SK-N-SH (cell line): ENCODE measurements around the gene ZNF286A. TPM values are rescaled to one million over a fixed set of nuclear protein-coding genes. Genes with fewer than 3 reads are reported as not detected.

Source experiments
- CTCF ChIA-PET: fragments of 300-600, 350-600 bp; formaldehyde crosslinking; extraction: SDS; loops from one replicate; lab custom pipeline; 2021; lab: Yijun Ruan, JAX
- POLR2A ChIA-PET: fragments of 350-600 bp; sonication (Branson Sonifier 250); formaldehyde crosslinking; extraction: SDS; loops from one replicate; lab custom pipeline; 2020; ENCODE audit warnings: antibody characterized with exemption, inconsistent platforms; lab: Yijun Ruan, JAX
- DNase-seq: peaks from one replicate; pipeline ENCODE4 v3.0.0; 2012
- H2AFZ ChIP-seq: fragments of 200-600 bp; sonication (generic); 2 replicates; pipeline ENCODE4 v1.8.1; 2016; ENCODE audit warnings: antibody characterized with exemption, mild to moderate bottlenecking, low read depth
- H3F3A ChIP-seq: fragments of 200-600 bp; sonication (generic); replicated peaks from 2 replicates; pipeline ENCODE3; 2016; ENCODE audit warnings: antibody characterized with exemption, mild to moderate bottlenecking; ENCODE audit not compliant: insufficient read depth
- H3K27ac ChIP-seq, 2 experiments: fragments of 200-500 bp in 1 of 2; fragments of 200-600 bp in 1 of 2; sonication (Bioruptor generic) in 1 of 2; sonication (generic), shearing (Covaris generic) in 1 of 2; 2 replicates each; pipeline versions ENCODE4 v1.5.1 to v1.6.1; 2014 to 2016; ENCODE audit warnings: low read depth in 2 of 2, inconsistent platforms in 1 of 2, low read length in 1 of 2, mild to moderate bottlenecking in 1 of 2, mixed read lengths in 1 of 2
- H3K27me3 ChIP-seq: fragments of 200-600 bp; sonication (generic), shearing (Covaris generic); 2 replicates; pipeline ENCODE4 v1.6.1; 2016; ENCODE audit warnings: mixed run types; ENCODE audit not compliant: insufficient read depth
- H3K36me3 ChIP-seq, 2 experiments: fragments of 200-500 bp in 1 of 2; fragments of 200-600 bp in 1 of 2; sonication (Bioruptor generic) in 1 of 2; sonication (generic) in 1 of 2; replicated peaks in 1 of 2; 2 replicates each; pipeline versions ENCODE3 to v1.5.1; 2014 to 2016; ENCODE audit warnings: low read length in 1 of 2, mild to moderate bottlenecking in 1 of 2; ENCODE audit not compliant: insufficient read depth in 2 of 2, control insufficient read depth in 1 of 2
- H3K4me1 ChIP-seq, 2 experiments: fragments of 200-500 bp in 1 of 2; fragments of 200-600 bp in 1 of 2; sonication (Bioruptor generic) in 1 of 2; sonication (generic), shearing (Covaris generic) in 1 of 2; 2 replicates each; pipeline versions ENCODE4 v1.5.1 to v1.6.1; 2014 to 2016; ENCODE audit warnings: low read depth in 1 of 2, low read length in 1 of 2, mixed run types in 1 of 2; ENCODE audit not compliant: insufficient read depth in 2 of 2, control insufficient read depth in 1 of 2
- H3K4me2 ChIP-seq: fragments of 200-600 bp; sonication (generic), shearing (Covaris generic); 2 replicates; pipeline ENCODE4 v1.6.1; 2017; ENCODE audit warnings: mixed run types
- H3K4me3 ChIP-seq, 2 experiments: fragments of 200-500 bp in 1 of 2; fragments of 200-600 bp in 1 of 2; sonication (Bioruptor generic) in 1 of 2; sonication (generic), shearing (Covaris generic) in 1 of 2; 2 replicates each; pipeline versions ENCODE4 v1.5.1 to v1.8.1; 2014 to 2016; ENCODE audit warnings: low read depth in 2 of 2, inconsistent platforms in 1 of 2, low read length in 1 of 2, mild to moderate bottlenecking in 1 of 2, mixed read lengths in 1 of 2, moderate library complexity in 1 of 2
- H3K79me2 ChIP-seq: fragments of 200-600 bp; sonication (generic); 2 replicates; pipeline ENCODE4 v1.8.1; 2017; ENCODE audit warnings: mild to moderate bottlenecking; ENCODE audit not compliant: insufficient read depth
- H3K9ac ChIP-seq: fragments of 200-600 bp; sonication (generic); 2 replicates; pipeline ENCODE4 v1.6.1; 2017; ENCODE audit warnings: mixed run types
- H3K9me2 ChIP-seq: fragments of 200-600 bp; sonication (generic); 2 replicates; pipeline ENCODE4 v1.6.1; 2017; ENCODE audit warnings: mixed run types
- H3K9me3 ChIP-seq: fragments of 200-600 bp; sonication (generic); 2 replicates; pipeline ENCODE4 v1.6.1; 2017; ENCODE audit warnings: mixed run types, mild to moderate bottlenecking, moderate library complexity
- H4K20me1 ChIP-seq: fragments of 200-600 bp; sonication (generic); 2 replicates; pipeline ENCODE4 v1.6.1; 2017; ENCODE audit warnings: mild to moderate bottlenecking, mixed run types; ENCODE audit not compliant: insufficient read depth
- CHD2 ChIP-seq: fragments of 150-350 bp; IDR thresholded peaks from 2 replicates; pipeline ENCODE4 v1.6.1; 2018; ENCODE audit warnings: low read length; ENCODE audit not compliant: partially characterized antibody
- GATA2 ChIP-seq: sonication (generic); formaldehyde crosslinking; IDR thresholded peaks from 2 replicates; pipeline ENCODE4 v1.5.0; 2020; ENCODE audit warnings: mild to moderate bottlenecking, missing genetic modification reagents
- MXI1 ChIP-seq: IDR thresholded peaks from 2 replicates; pipeline ENCODE4 v1.6.1; 2012; ENCODE audit warnings: mild to moderate bottlenecking, low read depth, low read length, improper control_type of control experiment
- NFIC ChIP-seq: IDR thresholded peaks from 2 replicates; pipeline ENCODE4 v1.4.0; 2012; ENCODE audit warnings: borderline replicate concordance
- NRF1 ChIP-seq: IDR thresholded peaks from 2 replicates; pipeline ENCODE4 v1.6.1; 2012; ENCODE audit warnings: low read depth, mild to moderate bottlenecking, low read length
- POLR2AphosphoS5 ChIP-seq: IDR thresholded peaks from 2 replicates; pipeline ENCODE4 v1.6.1; 2012; ENCODE audit warnings: low read depth, low read length
- RFX5 ChIP-seq: IDR thresholded peaks from 2 replicates; pipeline ENCODE4 v1.6.1; 2012; ENCODE audit warnings: mild to moderate bottlenecking, improper control_type of control experiment, low read length
- TCF12 ChIP-seq: IDR thresholded peaks from 2 replicates; pipeline ENCODE4 v1.4.0; 2012
- YY1 ChIP-seq: IDR thresholded peaks from 2 replicates; pipeline ENCODE4 v1.4.0; 2012; ENCODE audit warnings: low read depth, mild to moderate bottlenecking
- WGBS: methylation state at CpG from one replicate; pipeline ENCODE4 v1.1.6; 2017; ENCODE audit warnings: low lambda C conversion rate; 5-methylcytosine and 5-hydroxymethylcytosine counted together
- polyA plus RNA-seq, 3 experiments: library from polyadenylated mRNA; depleted of rRNA; stranded (reverse); fragments of >200 nt; gene quantifications; 2 replicates each; pipeline ENCODE4 v1.2.3, GENCODE V29; 2012
- TF ChIP-seq, protein P1 (sequence below): IDR thresholded peaks from 2 replicates; pipeline ENCODE4 v1.6.1; 2012; ENCODE audit warnings: mild to moderate bottlenecking, low read depth, low read length, moderate library complexity

ZNF286A gene
- polyA plus RNA-seq, 1 of the 3 experiments (the other 2 are of a cell fraction): 16.5 TPM

DNA sequence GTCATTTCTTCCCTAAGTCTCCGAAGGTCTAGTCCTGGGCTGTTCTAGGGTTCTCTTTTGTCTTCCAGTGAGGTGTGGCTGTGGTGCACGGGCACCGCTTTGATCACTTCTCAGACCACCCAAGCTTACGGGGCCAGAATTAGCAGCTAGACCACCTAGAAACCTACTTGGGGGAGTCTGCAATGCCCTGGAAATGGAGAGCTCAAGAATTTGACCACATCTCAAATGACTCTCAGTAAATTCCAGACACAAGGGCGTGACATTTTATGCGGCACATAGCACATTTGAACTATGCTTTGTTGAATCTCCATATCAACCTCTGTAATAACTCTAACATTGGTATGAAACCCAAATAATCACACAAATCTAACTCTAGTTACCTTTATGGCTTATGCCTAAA is 40.3 kb upstream of the ZNF286A start:
- TF ChIP-seq NRF1: no peak
- no peak for TF ChIP-seq TCF12
- TF ChIP-seq YY1: no peak
- H3K9me3 ChIP-seq: no peaks in the 10 kb centered on the region
- H3K9ac ChIP-seq: no peak overlapping the region
- H3K79me2 ChIP-seq: no peaks in the 10 kb centered on the region
- no peak for DNase-seq
- no peaks in the 10 kb centered on the region for H3F3A ChIP-seq
- WGBS: 97% methylated on average over 6 of the region's 6 CpGs
- peaks cover 0 to 9% of the 10 kb centered on the region in 2 experiments; a peak in 1 of 4 replicates for H3K4me1 ChIP-seq
- H3K9me2 ChIP-seq: no peaks in the 10 kb centered on the region
- H3K27ac ChIP-seq: no peak overlapping the region
- no peaks in the 10 kb centered on the region for H3K27me3 ChIP-seq
- CTCF ChIA-PET: no interaction called here
- peaks cover 3 to 28% of the 10 kb centered on the region in 2 experiments for H3K36me3 ChIP-seq
- H3K4me2 ChIP-seq: no peak overlapping the region
- H2AFZ ChIP-seq: no peak overlapping the region
- no peaks in the 10 kb centered on the region for H4K20me1 ChIP-seq
- POLR2A ChIA-PET: no interaction called here
- H3K4me3 ChIP-seq: no peak overlapping the region

DNA sequence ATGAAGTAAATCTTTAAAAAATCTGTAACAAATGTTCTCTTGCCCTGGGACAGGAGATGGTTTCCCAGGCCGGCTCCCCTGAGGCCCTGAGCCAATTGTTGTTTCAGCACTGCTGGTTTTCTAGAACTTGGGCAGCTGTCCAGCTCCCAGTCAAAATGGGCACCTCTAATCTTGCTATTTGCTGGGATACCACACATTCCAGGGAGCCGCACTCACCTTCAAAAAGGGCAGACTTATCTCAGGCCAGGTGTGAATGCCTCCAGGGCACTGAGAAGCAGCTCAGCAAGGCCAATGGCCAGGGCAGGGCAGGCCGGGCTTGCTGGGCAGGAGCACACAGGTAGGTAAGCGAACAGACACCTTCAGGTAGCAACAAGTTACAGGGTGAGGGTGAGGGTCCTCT is 39.9 kb upstream of the ZNF286A start:
- H2AFZ ChIP-seq: no peak overlapping the region
- POLR2A ChIA-PET: no interaction called here
- CTCF ChIA-PET: no interaction called here
- H3K27ac ChIP-seq: no peak overlapping the region
- H3K4me1 ChIP-seq: peaks cover 0 to 9% of the 10 kb centered on the region in 2 experiments; a peak in 1 of 4 replicates
- DNase-seq: no peak
- H3K4me3 ChIP-seq: no peak overlapping the region
- no peak overlapping the region for H3K4me2 ChIP-seq
- H3K36me3 ChIP-seq: peaks cover 3 to 28% of the 10 kb centered on the region in 2 experiments
- H3K9me2 ChIP-seq: no peaks in the 10 kb centered on the region
- H3K9me3 ChIP-seq: no peaks in the 10 kb centered on the region
- no peaks in the 10 kb centered on the region for H3K79me2 ChIP-seq
- no peak for TF ChIP-seq MXI1
- TF ChIP-seq GATA2 (CRISPR knock-in tag): no peak
- peak; percentile 7; the same call in 1 of the 2 replicates for TF ChIP-seq NFIC
- TF ChIP-seq, protein P1, sequence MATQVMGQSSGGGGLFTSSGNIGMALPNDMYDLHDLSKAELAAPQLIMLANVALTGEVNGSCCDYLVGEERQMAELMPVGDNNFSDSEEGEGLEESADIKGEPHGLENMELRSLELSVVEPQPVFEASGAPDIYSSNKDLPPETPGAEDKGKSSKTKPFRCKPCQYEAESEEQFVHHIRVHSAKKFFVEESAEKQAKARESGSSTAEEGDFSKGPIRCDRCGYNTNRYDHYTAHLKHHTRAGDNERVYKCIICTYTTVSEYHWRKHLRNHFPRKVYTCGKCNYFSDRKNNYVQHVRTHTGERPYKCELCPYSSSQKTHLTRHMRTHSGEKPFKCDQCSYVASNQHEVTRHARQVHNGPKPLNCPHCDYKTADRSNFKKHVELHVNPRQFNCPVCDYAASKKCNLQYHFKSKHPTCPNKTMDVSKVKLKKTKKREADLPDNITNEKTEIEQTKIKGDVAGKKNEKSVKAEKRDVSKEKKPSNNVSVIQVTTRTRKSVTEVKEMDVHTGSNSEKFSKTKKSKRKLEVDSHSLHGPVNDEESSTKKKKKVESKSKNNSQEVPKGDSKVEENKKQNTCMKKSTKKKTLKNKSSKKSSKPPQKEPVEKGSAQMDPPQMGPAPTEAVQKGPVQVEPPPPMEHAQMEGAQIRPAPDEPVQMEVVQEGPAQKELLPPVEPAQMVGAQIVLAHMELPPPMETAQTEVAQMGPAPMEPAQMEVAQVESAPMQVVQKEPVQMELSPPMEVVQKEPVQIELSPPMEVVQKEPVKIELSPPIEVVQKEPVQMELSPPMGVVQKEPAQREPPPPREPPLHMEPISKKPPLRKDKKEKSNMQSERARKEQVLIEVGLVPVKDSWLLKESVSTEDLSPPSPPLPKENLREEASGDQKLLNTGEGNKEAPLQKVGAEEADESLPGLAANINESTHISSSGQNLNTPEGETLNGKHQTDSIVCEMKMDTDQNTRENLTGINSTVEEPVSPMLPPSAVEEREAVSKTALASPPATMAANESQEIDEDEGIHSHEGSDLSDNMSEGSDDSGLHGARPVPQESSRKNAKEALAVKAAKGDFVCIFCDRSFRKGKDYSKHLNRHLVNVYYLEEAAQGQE: 0 out of 2 replicates have a peak, but pooled peaks have one; percentile 31
- H3K9ac ChIP-seq: no peak overlapping the region
- H3K27me3 ChIP-seq: no peaks in the 10 kb centered on the region
- 91% methylated on average over 3 of the region's 4 CpGs for WGBS
- H4K20me1 ChIP-seq: no peaks in the 10 kb centered on the region
- no peaks in the 10 kb centered on the region for H3F3A ChIP-seq

DNA sequence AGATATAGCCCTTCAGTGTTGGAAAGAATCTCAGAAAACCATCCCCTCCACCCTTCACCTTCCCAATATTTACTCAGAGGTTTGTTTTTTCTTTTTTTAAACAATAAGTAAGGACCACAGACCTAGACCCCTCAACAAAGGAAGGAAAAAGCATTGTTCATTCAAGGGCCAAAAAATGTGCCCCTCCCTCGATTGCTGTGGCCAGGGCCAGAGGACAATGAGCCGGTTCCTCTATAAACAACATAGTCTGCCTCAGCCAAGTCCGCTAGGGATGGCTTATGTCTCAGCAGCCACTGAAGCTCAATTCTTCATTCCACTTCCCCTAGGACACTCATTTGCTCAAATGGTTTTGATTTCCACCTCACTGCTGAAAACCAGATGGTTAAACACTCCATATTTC is 39.5 kb upstream of the ZNF286A start:
- ChIA-PET CTCF (no interaction called here), POLR2A (no interaction called here)
- no peak for DNase-seq
- TF ChIP-seq CHD2 (no peak), POLR2AphosphoS5 (no peak), RFX5 (no peak)
- Histone ChIP-seq H3K4me2 (no peak overlapping the region), H3K79me2 (no peaks in the 10 kb centered on the region), H3K36me3 (peaks cover 3 to 28% of the 10 kb centered on the region in 2 experiments), H3K4me3 (no peak overlapping the region), H3K9me3 (no peaks in the 10 kb centered on the region), H4K20me1 (no peaks in the 10 kb centered on the region), H3K27me3 (no peaks in the 10 kb centered on the region), H3K27ac (no peak overlapping the region), H2AFZ (no peak overlapping the region), H3F3A (no peaks in the 10 kb centered on the region), H3K4me1 (peaks cover 0 to 7% of the 10 kb centered on the region in 2 experiments; a peak in 1 of 4 replicates), H3K9me2 (no peaks in the 10 kb centered on the region), H3K9ac (no peak overlapping the region)
- 94% methylated on average over 3 of the region's 3 CpGs for WGBS
